Neural crest cell (in vitro differentiated cells): Measurements from ENCODE around the gene FBRSL1. TPM values are rescaled to one million over a fixed set of nuclear protein-coding genes. Genes with fewer than 3 reads are reported as not detected.

Experiments used
- DNase-seq: peaks from one replicate; pipeline ENCODE4 v3.0.0; 2021; ENCODE audit warnings: low read depth, mixed read lengths, low spot score
- H3K27ac Mint-ChIP-seq: one replicate; pipeline ENCODE4 v1.8.0; 2021; ENCODE audit warnings: mild to moderate bottlenecking, mixed read lengths; ENCODE audit not compliant: unreplicated experiment
- H3K27me3 Mint-ChIP-seq: 2 replicates; pipeline ENCODE4 v1.8.0; 2021; ENCODE audit warnings: low read depth, mild to moderate bottlenecking, mixed read lengths
- H3K36me3 Mint-ChIP-seq: 2 replicates; pipeline ENCODE4 v1.8.0; 2021; ENCODE audit warnings: low read depth, mild to moderate bottlenecking, mixed read lengths
- H3K4me1 Mint-ChIP-seq: 2 replicates; pipeline ENCODE4 v1.8.0; 2021; ENCODE audit warnings: mixed read lengths
- H3K4me3 Mint-ChIP-seq: one replicate; pipeline ENCODE4 v1.8.0; 2021; ENCODE audit warnings: mild to moderate bottlenecking, mixed read lengths
- H3K9me3 Mint-ChIP-seq: 2 replicates; pipeline ENCODE4 v1.8.0; 2021; ENCODE audit warnings: mixed read lengths
- CTCF ChIP-seq: fragments of 200-600 bp; sonication (generic); conservative IDR thresholded peaks from 2 replicates; pipeline ENCODE4 v1.5.0; 2021; ENCODE audit warnings: antibody characterized with exemption, mild to moderate bottlenecking
- total RNA-seq: library from RNA; stranded (reverse); gene quantifications from 2 replicates; pipeline ENCODE4 v1.2.1, GENCODE V29; 2021

Gene FBRSL1
- total RNA-seq, 1 donor from 2014 or later = 118 TPM

DNA sequence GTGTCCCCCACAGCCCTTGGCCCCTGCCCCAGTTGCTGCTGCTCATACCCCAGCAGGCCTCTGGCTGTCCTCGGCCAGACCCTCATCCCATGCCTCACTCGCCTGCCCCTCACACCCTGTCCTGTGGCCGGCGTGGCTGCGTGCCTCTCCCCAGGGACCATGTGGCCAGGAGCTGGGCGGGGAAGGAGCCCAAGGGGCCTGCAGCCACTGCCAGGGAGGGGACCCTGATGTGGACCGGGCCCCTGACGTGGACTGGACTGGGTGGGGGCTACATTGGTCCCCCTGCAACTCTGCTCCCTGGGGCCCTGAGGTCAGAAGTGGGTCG lies 10.9 kb downstream of the FBRSL1 start:
- H3K4me1 Mint-ChIP-seq = peaks cover 20% of the 10 kb centered on the region
- H3K27me3 Mint-ChIP-seq = no peaks in the 10 kb centered on the region
- DNase-seq = no peak
- no peaks in the 10 kb centered on the region for H3K9me3 Mint-ChIP-seq
- no peak for TF ChIP-seq CTCF
- no peak overlapping the region for H3K4me3 Mint-ChIP-seq
- H3K27ac Mint-ChIP-seq = peak overlapping the region; percentile 50
- H3K36me3 Mint-ChIP-seq = no peaks in the 10 kb centered on the region

- Mint-ChIP-seq H3K27ac (no peak overlapping the region), H3K9me3 (no peaks in the 10 kb centered on the region), H3K4me3 (no peak overlapping the region), H3K4me1 (peaks cover 23% of the 10 kb centered on the region), H3K36me3 (no peaks in the 10 kb centered on the region), H3K27me3 (no peaks in the 10 kb centered on the region)
- TF ChIP-seq CTCF = no peak
- no peak for DNase-seq
These were observed 11.4 kb downstream of the FBRSL1 start for GRCh38 chr12:132501204-132501940.

DNA sequence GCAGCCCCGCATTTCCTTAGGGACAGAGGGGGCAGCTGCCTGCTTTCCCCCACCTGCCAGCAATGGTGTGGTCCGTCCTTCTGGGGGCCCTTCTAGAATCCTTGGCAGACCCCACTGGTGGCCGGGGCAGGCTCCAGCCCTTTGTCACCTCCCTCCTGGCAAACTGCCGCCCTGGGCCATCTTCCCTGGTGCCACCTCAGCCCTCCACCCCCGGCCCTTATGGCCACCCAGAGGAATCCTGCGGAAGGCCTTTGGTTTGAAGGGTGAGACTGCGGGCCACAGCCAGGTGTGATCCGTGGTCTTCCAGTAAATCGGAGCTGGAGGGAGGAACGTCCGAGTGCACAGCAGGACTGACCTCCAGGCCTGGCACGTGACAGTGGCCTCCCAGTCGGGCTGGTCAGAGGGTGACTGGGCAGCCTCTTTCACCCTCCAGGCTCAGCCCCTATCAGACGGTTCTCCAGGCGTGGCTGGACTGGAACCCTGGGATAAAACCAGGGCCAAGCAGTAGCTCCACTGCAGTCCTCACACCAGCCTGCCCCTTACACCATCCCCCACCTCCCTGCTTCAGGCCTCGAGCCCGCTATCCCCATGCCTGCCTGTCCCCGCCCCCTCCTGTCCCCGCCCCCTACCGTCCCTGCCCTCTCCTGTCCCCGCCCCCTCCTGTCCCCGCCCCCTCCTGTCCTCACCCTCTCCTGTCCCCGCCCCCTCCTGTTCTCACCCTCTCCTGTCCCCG lies 12.4 kb downstream of the FBRSL1 start:
- no peaks in the 10 kb centered on the region for H3K36me3 Mint-ChIP-seq
- peaks cover 21% of the 10 kb centered on the region for H3K4me1 Mint-ChIP-seq
- no peaks in the 10 kb centered on the region for H3K9me3 Mint-ChIP-seq
- H3K27me3 Mint-ChIP-seq = no peaks in the 10 kb centered on the region
- no peak for TF ChIP-seq CTCF
- H3K27ac Mint-ChIP-seq = no peak overlapping the region
- DNase-seq = no peak
- H3K4me3 Mint-ChIP-seq = no peak overlapping the region

DNA sequence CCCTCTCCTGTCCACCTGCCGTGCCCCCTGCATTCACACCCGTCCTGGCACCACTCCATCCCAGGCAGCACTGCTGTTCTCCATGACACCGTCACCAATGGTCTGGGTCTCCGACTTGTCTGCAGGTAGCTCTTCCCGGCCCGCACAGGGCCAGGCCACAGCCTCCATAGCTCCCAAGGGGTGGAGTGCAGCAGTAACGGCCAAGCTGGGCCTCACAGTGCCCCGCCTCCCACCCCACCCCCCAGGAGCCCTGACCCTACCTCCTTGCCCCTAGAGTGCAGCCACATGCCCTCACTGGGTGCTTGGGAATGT lies 12.9 kb downstream of the FBRSL1 start:
- Mint-ChIP-seq H3K27me3 (no peaks in the 10 kb centered on the region), H3K27ac (peak overlapping the region; percentile 81), H3K4me1 (peaks cover 21% of the 10 kb centered on the region), H3K4me3 (no peak overlapping the region), H3K36me3 (no peaks in the 10 kb centered on the region), H3K9me3 (no peaks in the 10 kb centered on the region)
- no peak for DNase-seq
- TF ChIP-seq CTCF = no peak

- no peaks in the 10 kb centered on the region for H3K36me3 Mint-ChIP-seq
- no peak overlapping the region for H3K4me3 Mint-ChIP-seq
- no peak overlapping the region for H3K27ac Mint-ChIP-seq
- no peaks in the 10 kb centered on the region for H3K9me3 Mint-ChIP-seq
- TF ChIP-seq CTCF = no peak
- no peaks in the 10 kb centered on the region for H3K27me3 Mint-ChIP-seq
- no peak for DNase-seq
- peaks cover 21% of the 10 kb centered on the region for H3K4me1 Mint-ChIP-seq
These were observed 13.8 kb downstream of the FBRSL1 start for GRCh38 chr12:132503618-132504204.
